Liver (tissue), 9 donors: Measurements from ENCODE around the gene CCDC92B. TPM values are rescaled to one million over a fixed set of nuclear protein-coding genes. Genes with fewer than 3 reads are reported as not detected.

ENCODE experiments used
- DNase-seq: peaks from one replicate; pipeline ENCODE4 v3.0.0-alpha.2; 2017; ENCODE audit warnings: low spot score
- H3K27ac ChIP-seq, 2 donors: one replicate each; pipeline ENCODE4 v1.7.0; 2013; ENCODE audit warnings: inconsistent platforms in 2 of 2, low read length in 2 of 2, control low read depth in 1 of 2, low read depth in 1 of 2, mild to moderate bottlenecking in 1 of 2
- H3K27me3 ChIP-seq, 4 donors: one replicate each; pipeline versions ENCODE4 v1.6.1 to v1.7.0; 2013; ENCODE audit warnings: low read length in 3 of 4, inconsistent platforms in 1 of 4, mild to moderate bottlenecking in 1 of 4, moderate library complexity in 1 of 4; ENCODE audit not compliant: control insufficient read depth in 4 of 4, insufficient read depth in 4 of 4
- H3K36me3 ChIP-seq, 4 donors: one replicate each; pipeline versions ENCODE4 v1.6.1 to v1.7.0; 2013; ENCODE audit warnings: low read length in 3 of 4, mild to moderate bottlenecking in 3 of 4, low read depth in 1 of 4, moderate library complexity in 1 of 4; ENCODE audit not compliant: control insufficient read depth in 4 of 4, insufficient read depth in 3 of 4
- H3K4me1 ChIP-seq, 4 donors: one replicate each; pipeline versions ENCODE4 v1.6.1 to v1.7.0; 2013; ENCODE audit warnings: low read length in 3 of 4, mild to moderate bottlenecking in 3 of 4, moderate library complexity in 1 of 4; ENCODE audit not compliant: control insufficient read depth in 4 of 4, insufficient read depth in 4 of 4
- H3K4me3 ChIP-seq, 3 donors: one replicate each; pipeline versions ENCODE4 v1.6.1 to v1.7.0; 2013; ENCODE audit warnings: low read length in 3 of 3, control low read depth in 1 of 3, low read depth in 1 of 3, mild to moderate bottlenecking in 1 of 3
- H3K9ac ChIP-seq, 2 donors: one replicate each; pipeline ENCODE4 v1.7.0; 2013; ENCODE audit warnings: low read length in 2 of 2, mild to moderate bottlenecking in 2 of 2, moderate library complexity in 2 of 2, control low read depth in 1 of 2, low read depth in 1 of 2
- H3K9me3 ChIP-seq, 4 donors: one replicate each; pipeline versions ENCODE4 v1.6.1 to v1.7.0; 2013; ENCODE audit warnings: low read length in 3 of 4; ENCODE audit not compliant: control insufficient read depth in 4 of 4
- FOXA1 ChIP-seq: IDR thresholded peaks from 2 replicates; pipeline ENCODE4 v1.6.1; 2016; ENCODE audit warnings: antibody characterized with exemption
- FOXA2 ChIP-seq: IDR thresholded peaks from 2 replicates; pipeline ENCODE4 v1.6.1; 2016; ENCODE audit warnings: antibody characterized with exemption
- GABPA ChIP-seq, 2 donors: IDR thresholded peaks in 1 of 2; conservative IDR thresholded peaks in 1 of 2; 2 replicates each; pipeline ENCODE4 v1.6.1; 2016; ENCODE audit warnings: antibody characterized with exemption in 2 of 2, mild to moderate bottlenecking in 1 of 2, moderate library complexity in 1 of 2
- HNF4G ChIP-seq: IDR thresholded peaks from 2 replicates; pipeline ENCODE4 v1.6.1; 2016; ENCODE audit warnings: antibody characterized with exemption
- JUND ChIP-seq, 2 donors: IDR thresholded peaks; 2 replicates each; pipeline ENCODE4 v1.6.1; 2016; ENCODE audit warnings: antibody characterized with exemption in 2 of 2
- RXRA ChIP-seq, 2 donors: IDR thresholded peaks; 2 replicates each; pipeline ENCODE4 v1.6.1; 2017 to 2018; ENCODE audit warnings: antibody characterized with exemption in 2 of 2, mild to moderate bottlenecking in 1 of 2
- SP1 ChIP-seq: IDR thresholded peaks from 2 replicates; pipeline ENCODE4 v1.6.1; 2018; ENCODE audit warnings: antibody characterized with exemption, mild to moderate bottlenecking
- TAF1 ChIP-seq: conservative IDR thresholded peaks from 2 replicates; pipeline ENCODE4 v1.6.1; 2016; ENCODE audit warnings: antibody characterized with exemption, mild to moderate bottlenecking
- YY1 ChIP-seq: IDR thresholded peaks from 2 replicates; pipeline ENCODE4 v1.6.1; 2016; ENCODE audit warnings: antibody characterized with exemption, mild to moderate bottlenecking
- WGBS: extraction: QIAGEN DNeasy Blood & Tissue Kit; methylation state at CpG from one replicate; pipeline ENCODE4 v1.1.7; 2013; 5-methylcytosine and 5-hydroxymethylcytosine counted together
- polyA plus RNA-seq, 2 donors: library from polyadenylated mRNA; stranded (reverse) in 1 of 2; unstranded in 1 of 2; fragments of 200-250 nt in 1 of 2; fragments of >200 nt in 1 of 2; fragmentation: Nextera tagmentation in 1 of 2; extraction: Ambion mirVana in 1 of 2; gene quantifications; one replicate each; pipeline versions ENCODE4 v1.2.1 to v1.2.3, GENCODE V29; 2013 to 2015
- total RNA-seq, 2 donors: library from RNA; depleted of rRNA; stranded (reverse); fragments of >200 nt; gene quantifications; one replicate each; pipeline ENCODE4 v1.2.3, GENCODE V29; 2014
- TF ChIP-seq, protein P1 (sequence below): IDR thresholded peaks from 2 replicates; pipeline ENCODE4 v1.6.1; 2016; ENCODE audit warnings: antibody characterized with exemption, mild to moderate bottlenecking
- TF ChIP-seq, protein P2 (sequence below): IDR thresholded peaks from 2 replicates; pipeline ENCODE4 v1.6.1; 2016; ENCODE audit warnings: antibody characterized with exemption
- TF ChIP-seq, protein P3 (sequence below): IDR thresholded peaks from 2 replicates; pipeline ENCODE4 v1.6.1; 2016; ENCODE audit warnings: antibody characterized with exemption
- TF ChIP-seq, protein P4 (sequence below): fragments of 150-350 bp; IDR thresholded peaks from 2 replicates; pipeline ENCODE4 v1.5.1; 2017; ENCODE audit warnings: improper control_type of control experiment, low read depth, low read length; ENCODE audit not compliant: missing input control
- donor health status: healthy.
- donor health status: healthy.
- donor health status: healthy.
- donor health status: healthy.
- donor health status: healthy.

The CCDC92B gene
- total and polyA plus RNA-seq, 4 donors: not detected

DNA sequence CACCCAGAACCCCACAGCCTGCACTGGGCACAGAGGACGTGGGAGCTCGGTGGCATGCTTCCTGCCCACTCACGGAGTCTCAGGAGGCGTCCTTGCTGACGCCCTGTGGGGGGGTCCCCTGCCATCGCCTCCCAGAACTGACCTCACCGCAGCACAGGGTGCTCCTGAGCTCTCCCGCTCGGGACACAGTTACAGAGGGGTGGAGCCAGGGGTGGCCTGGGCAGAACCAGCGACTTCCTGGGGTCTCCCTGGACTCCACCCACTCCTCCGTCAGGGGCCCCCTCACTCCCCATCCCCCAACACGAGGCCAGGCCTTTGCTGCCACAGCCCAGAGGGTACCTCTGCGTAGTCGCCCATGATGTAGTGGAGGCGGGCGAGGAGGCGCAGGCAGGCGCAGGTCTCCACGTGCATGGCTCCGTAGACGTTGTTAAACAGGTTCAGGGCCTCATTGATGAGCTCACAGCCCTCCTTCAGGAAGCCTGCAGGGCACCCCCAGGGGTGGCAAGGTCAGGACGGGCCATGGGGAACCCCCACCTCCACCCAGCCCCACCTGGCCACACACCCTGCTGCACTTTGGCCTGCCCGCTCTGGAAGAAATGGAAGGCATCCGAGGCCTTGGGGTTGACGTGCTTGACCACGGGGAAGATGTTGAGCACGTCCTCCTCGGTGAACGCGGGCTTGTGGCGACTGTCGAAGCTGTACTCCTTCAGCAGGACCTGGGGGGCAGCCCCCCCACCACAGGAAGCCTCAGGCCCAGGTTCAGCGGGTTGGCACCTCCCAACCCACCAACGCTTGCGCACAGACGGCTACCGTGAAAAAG lies 55.7 kb downstream of the CCDC92B start:
- TF ChIP-seq, protein P1, sequence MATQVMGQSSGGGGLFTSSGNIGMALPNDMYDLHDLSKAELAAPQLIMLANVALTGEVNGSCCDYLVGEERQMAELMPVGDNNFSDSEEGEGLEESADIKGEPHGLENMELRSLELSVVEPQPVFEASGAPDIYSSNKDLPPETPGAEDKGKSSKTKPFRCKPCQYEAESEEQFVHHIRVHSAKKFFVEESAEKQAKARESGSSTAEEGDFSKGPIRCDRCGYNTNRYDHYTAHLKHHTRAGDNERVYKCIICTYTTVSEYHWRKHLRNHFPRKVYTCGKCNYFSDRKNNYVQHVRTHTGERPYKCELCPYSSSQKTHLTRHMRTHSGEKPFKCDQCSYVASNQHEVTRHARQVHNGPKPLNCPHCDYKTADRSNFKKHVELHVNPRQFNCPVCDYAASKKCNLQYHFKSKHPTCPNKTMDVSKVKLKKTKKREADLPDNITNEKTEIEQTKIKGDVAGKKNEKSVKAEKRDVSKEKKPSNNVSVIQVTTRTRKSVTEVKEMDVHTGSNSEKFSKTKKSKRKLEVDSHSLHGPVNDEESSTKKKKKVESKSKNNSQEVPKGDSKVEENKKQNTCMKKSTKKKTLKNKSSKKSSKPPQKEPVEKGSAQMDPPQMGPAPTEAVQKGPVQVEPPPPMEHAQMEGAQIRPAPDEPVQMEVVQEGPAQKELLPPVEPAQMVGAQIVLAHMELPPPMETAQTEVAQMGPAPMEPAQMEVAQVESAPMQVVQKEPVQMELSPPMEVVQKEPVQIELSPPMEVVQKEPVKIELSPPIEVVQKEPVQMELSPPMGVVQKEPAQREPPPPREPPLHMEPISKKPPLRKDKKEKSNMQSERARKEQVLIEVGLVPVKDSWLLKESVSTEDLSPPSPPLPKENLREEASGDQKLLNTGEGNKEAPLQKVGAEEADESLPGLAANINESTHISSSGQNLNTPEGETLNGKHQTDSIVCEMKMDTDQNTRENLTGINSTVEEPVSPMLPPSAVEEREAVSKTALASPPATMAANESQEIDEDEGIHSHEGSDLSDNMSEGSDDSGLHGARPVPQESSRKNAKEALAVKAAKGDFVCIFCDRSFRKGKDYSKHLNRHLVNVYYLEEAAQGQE: no peak
- TF ChIP-seq RXRA (IDR thresholded peaks at IDR 0.05) (no peak), FOXA2 (no peak), SP1 (no peak)
- TF ChIP-seq, protein P2, sequence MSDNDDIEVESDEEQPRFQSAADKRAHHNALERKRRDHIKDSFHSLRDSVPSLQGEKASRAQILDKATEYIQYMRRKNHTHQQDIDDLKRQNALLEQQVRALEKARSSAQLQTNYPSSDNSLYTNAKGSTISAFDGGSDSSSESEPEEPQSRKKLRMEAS: no peak
- no peak for DNase-seq
- Histone ChIP-seq H3K36me3 (peaks cover 31 to 76% (median 55%) of the 10 kb centered on the region in 4 donors), H3K9ac (no peak overlapping the region), H3K9me3 (no peaks in the 10 kb centered on the region), H3K27ac (no peak overlapping the region), H3K4me3 (no peak overlapping the region), H3K4me1 (no peaks in the 10 kb centered on the region), H3K27me3 (no peaks in the 10 kb centered on the region)
- WGBS: 89% methylated on average over 37 of the region's 37 CpGs

DNA sequence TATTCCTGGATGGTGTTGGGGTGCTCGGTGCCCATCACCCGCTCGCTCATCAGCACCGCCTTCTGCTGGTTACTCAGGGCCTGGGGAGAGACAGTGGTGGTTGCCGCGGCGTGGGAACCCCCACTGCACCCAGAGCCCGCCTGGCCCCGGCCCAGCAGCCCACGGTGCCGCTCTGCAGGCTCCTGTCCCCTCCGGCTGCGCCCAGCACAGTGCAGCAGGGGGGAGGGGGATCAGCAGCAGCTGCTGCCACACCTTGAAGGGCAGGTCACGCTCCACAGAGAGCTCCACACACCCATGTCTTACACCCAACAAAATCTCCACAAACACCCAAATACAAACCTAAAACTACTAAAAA lies 56.7 kb downstream of the CCDC92B start:
- H3K36me3 ChIP-seq: peaks cover 28 to 67% (median 50%) of the 10 kb centered on the region in 4 donors
- no peaks in the 10 kb centered on the region for H3K9me3 ChIP-seq
- H3K27me3 ChIP-seq: no peaks in the 10 kb centered on the region
- no peak overlapping the region for H3K9ac ChIP-seq
- no peak overlapping the region for H3K27ac ChIP-seq
- H3K4me3 ChIP-seq: no peak overlapping the region
- no peak for DNase-seq
- TF ChIP-seq SP1 (no peak), JUND (IDR thresholded peaks at IDR 0.05) (no peak), FOXA1 (no peak)
- no peaks in the 10 kb centered on the region for H3K4me1 ChIP-seq
- 93% methylated on average over 14 of the region's 14 CpGs for WGBS

DNA sequence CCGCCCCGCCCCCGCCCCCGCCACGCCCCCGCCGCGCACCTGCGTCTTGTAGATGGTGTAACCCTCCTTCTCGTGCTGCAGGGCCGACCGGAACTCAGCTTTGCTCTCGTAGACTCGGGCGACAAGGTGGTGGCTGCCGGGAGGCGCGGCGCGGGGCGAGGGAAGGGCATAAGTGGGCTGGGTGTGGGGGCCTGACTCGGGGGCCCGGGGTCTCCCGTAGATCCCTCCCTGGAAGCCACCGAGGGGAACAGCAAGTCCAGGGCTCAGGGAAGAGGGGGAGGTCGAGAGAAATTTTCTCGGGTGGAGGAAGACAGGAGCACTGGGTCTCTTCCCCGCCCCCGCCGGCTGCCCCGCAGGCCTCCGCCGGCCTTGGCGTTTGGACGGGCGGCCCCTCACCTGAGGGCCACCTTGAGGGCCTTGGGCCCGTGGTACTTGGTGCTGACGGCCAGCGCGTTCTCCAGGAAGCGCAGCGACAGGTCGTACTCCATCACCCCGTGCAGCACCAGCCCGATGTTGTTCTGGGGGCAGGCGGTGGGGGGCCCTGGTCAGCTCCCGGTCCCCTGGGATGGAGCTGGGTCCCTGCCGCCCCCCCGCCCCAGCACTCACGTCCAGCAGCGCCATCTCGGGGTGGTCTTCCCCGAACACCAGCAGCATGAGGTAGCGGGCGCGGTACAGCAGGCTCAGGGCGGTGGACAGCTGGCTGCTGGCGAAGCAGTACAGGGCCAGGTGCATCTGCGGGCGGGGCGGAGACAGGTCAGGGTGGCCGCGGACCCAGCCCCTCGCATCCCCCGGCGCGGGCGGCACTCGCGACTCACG lies 57.3 kb downstream of the CCDC92B start:
- no peak overlapping the region for H3K9ac ChIP-seq
- 92% methylated on average over 71 of the region's 71 CpGs for WGBS
- H3K27ac ChIP-seq: no peak overlapping the region
- no peak for DNase-seq
- TF ChIP-seq GABPA (IDR thresholded peaks at IDR 0.05 in 1 of 2, conservative IDR thresholded peaks at IDR 0.05 in 1 of 2) (no peak), YY1 (no peak), TAF1 (no peak), FOXA2 (no peak), SP1 (no peak), FOXA1 (no peak), HNF4G (no peak)
- TF ChIP-seq, protein P3, sequence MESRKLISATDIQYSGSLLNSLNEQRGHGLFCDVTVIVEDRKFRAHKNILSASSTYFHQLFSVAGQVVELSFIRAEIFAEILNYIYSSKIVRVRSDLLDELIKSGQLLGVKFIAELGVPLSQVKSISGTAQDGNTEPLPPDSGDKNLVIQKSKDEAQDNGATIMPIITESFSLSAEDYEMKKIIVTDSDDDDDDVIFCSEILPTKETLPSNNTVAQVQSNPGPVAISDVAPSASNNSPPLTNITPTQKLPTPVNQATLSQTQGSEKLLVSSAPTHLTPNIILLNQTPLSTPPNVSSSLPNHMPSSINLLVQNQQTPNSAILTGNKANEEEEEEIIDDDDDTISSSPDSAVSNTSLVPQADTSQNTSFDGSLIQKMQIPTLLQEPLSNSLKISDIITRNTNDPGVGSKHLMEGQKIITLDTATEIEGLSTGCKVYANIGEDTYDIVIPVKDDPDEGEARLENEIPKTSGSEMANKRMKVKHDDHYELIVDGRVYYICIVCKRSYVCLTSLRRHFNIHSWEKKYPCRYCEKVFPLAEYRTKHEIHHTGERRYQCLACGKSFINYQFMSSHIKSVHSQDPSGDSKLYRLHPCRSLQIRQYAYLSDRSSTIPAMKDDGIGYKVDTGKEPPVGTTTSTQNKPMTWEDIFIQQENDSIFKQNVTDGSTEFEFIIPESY: no peak
- TF ChIP-seq, protein P4, sequence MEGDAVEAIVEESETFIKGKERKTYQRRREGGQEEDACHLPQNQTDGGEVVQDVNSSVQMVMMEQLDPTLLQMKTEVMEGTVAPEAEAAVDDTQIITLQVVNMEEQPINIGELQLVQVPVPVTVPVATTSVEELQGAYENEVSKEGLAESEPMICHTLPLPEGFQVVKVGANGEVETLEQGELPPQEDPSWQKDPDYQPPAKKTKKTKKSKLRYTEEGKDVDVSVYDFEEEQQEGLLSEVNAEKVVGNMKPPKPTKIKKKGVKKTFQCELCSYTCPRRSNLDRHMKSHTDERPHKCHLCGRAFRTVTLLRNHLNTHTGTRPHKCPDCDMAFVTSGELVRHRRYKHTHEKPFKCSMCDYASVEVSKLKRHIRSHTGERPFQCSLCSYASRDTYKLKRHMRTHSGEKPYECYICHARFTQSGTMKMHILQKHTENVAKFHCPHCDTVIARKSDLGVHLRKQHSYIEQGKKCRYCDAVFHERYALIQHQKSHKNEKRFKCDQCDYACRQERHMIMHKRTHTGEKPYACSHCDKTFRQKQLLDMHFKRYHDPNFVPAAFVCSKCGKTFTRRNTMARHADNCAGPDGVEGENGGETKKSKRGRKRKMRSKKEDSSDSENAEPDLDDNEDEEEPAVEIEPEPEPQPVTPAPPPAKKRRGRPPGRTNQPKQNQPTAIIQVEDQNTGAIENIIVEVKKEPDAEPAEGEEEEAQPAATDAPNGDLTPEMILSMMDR: no peak
- H3K36me3 ChIP-seq: peaks cover 23 to 61% (median 45%) of the 10 kb centered on the region in 4 donors
- no peaks in the 10 kb centered on the region for H3K9me3 ChIP-seq
- no peaks in the 10 kb centered on the region for H3K4me1 ChIP-seq
- H3K27me3 ChIP-seq: no peaks in the 10 kb centered on the region
- H3K4me3 ChIP-seq: no peak overlapping the region
